ENCODE data around the gene CFB.
"Not testable (repeated sequence)": the region's sequence is repeated elsewhere in the genome, so short reads cannot be mapped to it uniquely, and the experiment has no call there.

CFB gene

GRCh38 chr6:31970604-31971271 lies 24.8 kb downstream of the CFB start:
- DNase-seq (ENCODE audit: low read depth in 2 of 2) = no peak

- DNase-seq (ENCODE audit: low read depth in 2 of 2) = no peak
Observed at GRCh38 chr6:31971279-31971992, 25.5 kb downstream of the CFB start.

DNA sequence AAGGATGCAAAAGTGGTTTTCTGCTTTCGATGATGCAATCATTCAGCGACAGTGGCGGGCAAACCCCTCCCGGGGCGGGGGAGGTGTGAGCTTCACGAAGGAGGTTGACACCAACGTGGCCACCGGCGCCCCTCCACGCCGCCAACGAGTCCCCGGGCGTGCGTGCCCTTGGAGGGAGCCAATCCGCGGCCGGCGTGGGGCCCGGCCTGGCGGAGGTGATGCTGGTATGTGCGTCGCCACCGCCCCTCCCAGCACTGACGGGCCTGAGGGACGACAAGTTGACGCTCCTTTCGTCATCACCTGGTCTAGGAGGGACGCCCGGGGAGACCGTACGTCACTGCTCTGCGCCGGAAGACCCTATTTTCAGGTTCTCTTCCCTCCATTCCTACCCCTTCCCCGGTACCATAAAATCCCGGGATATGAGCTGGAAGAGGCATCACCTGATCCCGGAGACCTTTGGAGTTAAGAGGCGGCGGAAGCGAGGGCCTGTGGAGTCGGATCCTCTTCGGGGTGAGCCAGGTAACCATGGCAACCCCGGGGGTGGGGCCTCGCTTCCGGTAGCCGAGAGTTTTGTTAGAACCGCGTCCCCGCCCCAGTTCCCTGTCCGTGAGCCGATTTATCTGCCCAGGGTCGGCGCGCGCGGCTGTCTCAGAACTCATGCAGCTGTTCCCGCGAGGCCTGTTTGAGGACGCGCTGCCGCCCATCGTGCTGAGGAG lies 26.3 kb downstream of the CFB start, which contains the start of gene DXO:
TSS of gene DXO (minus strand) at position 146 of the 716 bp plus-strand sequence. CDS start 463 bp downstream, outside the sequence.
- peak; percentile 90 to 91 for DNase-seq (ENCODE audit: low read depth in 2 of 2)

DNA sequence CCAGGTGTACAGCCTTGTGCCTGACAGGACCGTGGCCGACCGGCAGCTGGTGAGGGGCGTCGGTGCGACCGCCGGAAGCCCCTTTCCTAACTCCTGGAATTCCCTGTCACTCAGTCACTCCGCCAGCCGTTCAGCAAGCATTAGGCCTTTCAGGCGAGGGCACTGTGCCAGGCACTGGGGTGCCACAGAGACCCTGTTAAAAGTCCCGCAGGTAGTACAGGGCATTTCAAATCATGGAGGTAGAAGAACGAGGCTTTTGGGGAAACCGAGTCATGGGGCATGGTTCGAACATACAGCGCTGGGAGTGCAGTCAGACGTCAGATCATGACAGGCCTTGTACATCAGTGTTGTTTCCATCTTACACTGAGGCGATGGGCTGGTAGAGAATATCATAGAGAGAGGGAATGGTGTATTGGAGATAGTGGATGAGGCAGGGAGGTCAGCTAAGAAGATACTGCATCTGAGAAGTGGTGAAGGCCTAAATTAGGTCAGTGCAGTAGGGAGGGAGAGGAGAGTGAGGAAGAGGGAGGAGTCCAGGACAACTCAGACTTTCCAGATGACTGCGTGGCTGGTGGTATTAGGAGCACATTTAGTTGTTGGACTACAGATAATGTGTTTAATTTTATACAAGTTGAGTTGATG lies 26.9 kb downstream of the CFB start:
- no peak for DNase-seq (ENCODE audit: low read depth in 2 of 2)

DNA sequence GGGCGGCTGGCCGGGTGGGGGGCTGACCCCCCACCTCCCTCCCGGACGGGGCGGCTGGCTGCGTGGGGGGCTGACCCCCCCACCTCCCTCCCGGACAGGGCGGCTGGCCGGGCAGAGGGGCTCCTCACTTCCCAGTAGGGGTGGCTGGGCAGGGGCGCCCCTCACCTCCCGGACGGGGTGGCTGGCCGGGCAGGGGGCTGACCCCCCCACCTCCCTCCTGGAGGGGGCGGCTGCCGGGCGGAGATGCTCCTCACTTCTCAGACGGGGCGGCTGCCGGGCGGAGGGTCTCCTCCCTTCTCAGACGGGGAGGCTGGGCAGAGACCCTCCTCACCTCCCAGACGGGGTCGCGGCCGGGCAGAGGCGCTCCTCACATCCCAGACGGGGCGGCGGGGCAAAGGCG lies 30.2 kb downstream of the CFB start:
- DNase-seq (ENCODE audit: low read depth in 2 of 2) = not testable (repeated sequence)

DNA sequence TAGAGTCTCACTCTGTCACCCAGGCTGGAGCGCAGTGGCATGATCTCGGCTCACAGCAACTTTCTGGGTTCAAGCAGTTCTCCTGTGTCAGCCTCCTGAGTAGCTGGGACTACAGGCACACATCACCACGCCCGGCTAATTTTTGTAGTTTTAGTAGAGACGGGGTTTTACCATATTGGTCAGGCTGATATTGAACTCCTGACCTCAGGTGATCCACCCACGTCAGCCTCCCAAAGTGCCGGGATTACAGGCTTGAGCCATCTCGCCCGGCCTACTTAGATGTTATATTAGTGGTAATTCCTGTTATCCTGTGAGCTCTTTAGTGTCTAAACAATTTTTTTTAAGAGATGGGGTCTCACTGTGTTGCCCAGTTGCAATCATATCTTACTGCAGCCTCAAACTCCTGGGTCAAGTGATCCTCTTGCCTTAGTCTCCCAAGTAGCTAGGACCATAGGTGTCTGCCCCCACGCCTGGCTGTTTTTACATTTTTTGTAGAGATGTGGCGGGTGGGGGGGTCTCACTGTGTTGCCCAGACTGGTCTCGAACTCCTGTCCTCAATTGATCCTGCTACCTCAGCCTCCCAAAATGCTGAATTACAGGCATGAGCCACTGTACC lies 32.0 kb downstream of the CFB start:
- DNase-seq (ENCODE audit: low read depth in 2 of 2) = no peak

DNA sequence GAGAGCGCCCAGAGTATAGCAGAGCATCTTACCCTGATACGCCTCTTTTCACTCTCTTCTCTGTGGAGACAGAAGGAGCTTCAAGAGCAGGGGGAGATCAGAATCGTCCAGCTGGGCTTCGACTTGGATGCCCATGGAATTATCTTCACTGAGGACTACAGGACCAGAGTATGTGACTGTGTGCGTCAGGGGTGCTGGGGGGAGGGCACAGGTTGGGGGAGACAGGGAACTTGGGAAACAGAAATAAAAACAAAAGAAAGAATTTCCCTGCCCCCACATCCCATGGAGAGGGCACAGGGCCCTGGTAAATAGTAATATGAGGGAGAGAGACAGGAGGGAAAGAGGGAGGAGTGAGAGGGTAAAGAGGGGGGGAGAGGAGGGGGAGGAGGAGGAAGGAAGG lies 32.9 kb downstream of the CFB start:
- no peak for DNase-seq (ENCODE audit: low read depth in 2 of 2)

GRCh38 chr6:31979238-31979898 lies 33.5 kb downstream of the CFB start:
- DNase-seq (ENCODE audit: low read depth in 2 of 2) = no peak

- DNase-seq (ENCODE audit: low read depth in 2 of 2) = not testable (repeated sequence)
Observed at GRCh38 chr6:31980195-31980876, 34.4 kb downstream of the CFB start.

GRCh38 chr6:31980998-31981397 lies 35.1 kb downstream of the CFB start:
- not testable (repeated sequence) for DNase-seq (ENCODE audit: low read depth in 2 of 2)

DNA sequence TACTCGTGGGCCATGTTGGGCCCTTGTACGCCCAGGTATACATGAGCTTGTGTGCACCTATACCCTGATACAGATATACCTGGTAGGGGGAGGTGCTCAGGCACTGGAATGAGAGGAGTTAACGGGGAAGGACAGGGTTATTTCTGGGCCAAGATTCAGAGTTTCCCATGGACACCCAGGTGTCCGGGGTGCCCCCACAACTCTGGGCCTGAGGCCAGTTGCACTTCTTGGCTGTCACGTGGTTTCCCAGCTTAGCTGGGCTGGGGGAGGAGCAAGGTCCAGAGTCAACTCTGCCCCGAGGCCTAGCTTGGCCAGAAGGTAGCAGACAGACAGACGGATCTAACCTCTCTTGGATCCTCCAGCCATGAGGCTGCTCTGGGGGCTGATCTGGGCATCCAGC lies 35.8 kb downstream of the CFB start, which contains the start of gene C4A:
TSS of gene C4A (plus strand) at position 314 of the 400 bp plus-strand sequence. CDS start at position 365, 51 bp downstream.
- not testable (repeated sequence) for DNase-seq (ENCODE audit: low read depth in 2 of 2)

- not testable (repeated sequence) for DNase-seq (ENCODE audit: low read depth in 2 of 2)
Observed at GRCh38 chr6:31989363-31989762, 43.5 kb downstream of the CFB start.

- DNase-seq (ENCODE audit: low read depth in 2 of 2) = not testable (repeated sequence)
Observed at GRCh38 chr6:31994421-31994820, 48.5 kb downstream of the CFB start.

- not testable (repeated sequence) for DNase-seq (ENCODE audit: low read depth in 2 of 2)
Observed at GRCh38 chr6:31996385-31996784, 50.5 kb downstream of the CFB start.
